NCI-H82 treated with DMSO at 0.1 percent for 48 hours (cell line): ENCODE measurements around the gene RPP25L.

ENCODE experiments used
- DNase-seq: peaks from one replicate; lab custom pipeline; 2025; ENCODE audit not compliant: unreplicated experiment; lab: John Stamatoyannopoulos, UW

RPP25L gene

GRCh38 chr9:34588671-34589635, 22.9 kb downstream of the RPP25L start:
- no peak for DNase-seq

- DNase-seq, result no peak
Measured at GRCh38 chr9:34587271-34587670, 24.6 kb downstream of the RPP25L start.

- DNase-seq, result no peak
Measured at GRCh38 chr9:34585946-34586669, 25.8 kb downstream of the RPP25L start.

GRCh38 chr9:34584970-34585369, 26.9 kb downstream of the RPP25L start:
- DNase-seq, result no peak

- no peak for DNase-seq
Measured at GRCh38 chr9:34582787-34583186, 29.1 kb downstream of the RPP25L start.

GRCh38 chr9:34581318-34581717, 30.6 kb downstream of the RPP25L start:
- DNase-seq, result no peak

- DNase-seq, result no peak
Measured at GRCh38 chr9:34580358-34580757, 31.5 kb downstream of the RPP25L start.

- DNase-seq, result no peak
Measured at GRCh38 chr9:34579808-34580163, 32.1 kb downstream of the RPP25L start.

- DNase-seq, result peak; percentile 83
Measured at GRCh38 chr9:34579104-34579807, 32.6 kb downstream of the RPP25L start.

GRCh38 chr9:34578241-34579103, 33.4 kb downstream of the RPP25L start:
- DNase-seq, result no peak

GRCh38 chr9:34577400-34578240, 34.3 kb downstream of the RPP25L start:
- peak; percentile 25 for DNase-seq

- no peak for DNase-seq
Measured at GRCh38 chr9:34576597-34577399, 35.1 kb downstream of the RPP25L start.

- no peak for DNase-seq
Measured at GRCh38 chr9:34575862-34576596, 35.9 kb downstream of the RPP25L start.

GRCh38 chr9:34575241-34575640, 36.7 kb downstream of the RPP25L start:
- no peak for DNase-seq

GRCh38 chr9:34574571-34574970, 37.3 kb downstream of the RPP25L start:
- DNase-seq, result no peak

- DNase-seq, result no peak
Measured at GRCh38 chr9:34573599-34574325, 38.1 kb downstream of the RPP25L start.

- DNase-seq, result no peak
Measured at GRCh38 chr9:34572628-34573027, 39.3 kb downstream of the RPP25L start.

GRCh38 chr9:34572092-34572491, 39.8 kb downstream of the RPP25L start:
- DNase-seq, result no peak
